A673 (cell line): ENCODE measurements around the gene KCNQ1. TPM values are rescaled to one million over a fixed set of nuclear protein-coding genes. Genes with fewer than 3 reads are reported as not detected.

Experiments used
- BruUV-seq: library from RNA; stranded (reverse); fragments of 400-500 nt; replicated peaks from 2 replicates; lab custom pipeline; 2021; lab: Mats Ljungman, UMichigan
- CTCF ChIA-PET: fragments of 300-600 bp; sonication (Branson Sonifier 250); formaldehyde crosslinking; loops from one replicate; lab custom pipeline; 2022; ENCODE audit warnings: antibody characterized with exemption; lab: Charles Lee
- POLR2A ChIA-PET: fragments of 300-600 bp; sonication (Branson Sonifier 250); formaldehyde crosslinking; loops from one replicate; lab custom pipeline; 2022; ENCODE audit warnings: antibody characterized with exemption; ENCODE audit not compliant: low non-redundant PET; lab: Charles Lee
- DNase-seq: peaks from one replicate; pipeline ENCODE4 v3.0.0-alpha.2; 2015; ENCODE audit warnings: low spot score
- H3K27ac ChIP-seq: fragments of 200-600 bp; sonication (generic); 2 replicates; pipeline ENCODE4 v1.5.1; 2016; ENCODE audit warnings: mixed run types, low read depth, mild to moderate bottlenecking, mixed read lengths, antibody characterized with exemption, low read length; ENCODE audit not compliant: poor library complexity, severe bottlenecking
- H3K27me3 ChIP-seq: fragments of 200-600 bp; sonication (generic); replicated peaks from 2 replicates; pipeline ENCODE4 v1.6.1; 2017; ENCODE audit warnings: mixed run types, low read depth, mild to moderate bottlenecking, mixed read lengths, antibody characterized with exemption, low read length; ENCODE audit not compliant: insufficient read depth, poor library complexity
- H3K36me3 ChIP-seq: fragments of 200-600 bp; sonication (generic); 2 replicates; pipeline ENCODE4 v1.6.1; 2016; ENCODE audit warnings: mixed run types, mild to moderate bottlenecking, mixed read lengths, antibody characterized with exemption, low read length; ENCODE audit not compliant: insufficient read depth, poor library complexity, severe bottlenecking
- H3K4me1 ChIP-seq: fragments of 200-600 bp; sonication (generic); 2 replicates; pipeline ENCODE4 v1.6.1; 2017; ENCODE audit warnings: mixed run types, mild to moderate bottlenecking, mixed read lengths, antibody characterized with exemption, low read length; ENCODE audit not compliant: insufficient read depth, poor library complexity, severe bottlenecking
- H3K4me3 ChIP-seq: fragments of 200-600 bp; sonication (generic); 2 replicates; pipeline ENCODE4 v1.5.1; 2016; ENCODE audit warnings: low read depth, mixed run types, mild to moderate bottlenecking, mixed read lengths, low read length; ENCODE audit not compliant: poor library complexity, severe bottlenecking
- H3K9me3 ChIP-seq: fragments of 200-600 bp; sonication (generic); 2 replicates; pipeline ENCODE4 v1.6.1; 2016; ENCODE audit warnings: mixed run types, low read depth, mild to moderate bottlenecking, mixed read lengths, antibody characterized with exemption, low read length; ENCODE audit not compliant: poor library complexity, severe bottlenecking
- CTCF ChIP-seq: fragments of 300-800, 200-600 bp; sonication (generic); conservative IDR thresholded peaks from 2 replicates; pipeline ENCODE4 v1.5.1; 2017; ENCODE audit warnings: low read depth, mild to moderate bottlenecking, antibody characterized with exemption, low read length, moderate library complexity, mixed read lengths
- EZH2 ChIP-seq: fragments of 200-600 bp; sonication (generic); IDR thresholded peaks from 2 replicates; pipeline ENCODE4 v1.6.1; 2017; ENCODE audit warnings: borderline replicate concordance, low read depth, mild to moderate bottlenecking, mixed read lengths, antibody characterized with exemption, low read length; ENCODE audit not compliant: poor library complexity, severe bottlenecking
- intact Hi-C: fragments of 100-400 bp; cut with micrococcal nuclease; formaldehyde crosslinking; loops from one replicate; pipeline ENCODE4 v1.10.0; 2022; ENCODE audit not compliant: unreplicated experiment
- total RNA-seq: library from RNA; stranded (reverse); gene quantifications from 2 replicates; pipeline ENCODE4 v1.2.3, GENCODE V29; 2021

KCNQ1 gene
- total RNA-seq, 1 experiment from 2014 or later: not detected

DNA sequence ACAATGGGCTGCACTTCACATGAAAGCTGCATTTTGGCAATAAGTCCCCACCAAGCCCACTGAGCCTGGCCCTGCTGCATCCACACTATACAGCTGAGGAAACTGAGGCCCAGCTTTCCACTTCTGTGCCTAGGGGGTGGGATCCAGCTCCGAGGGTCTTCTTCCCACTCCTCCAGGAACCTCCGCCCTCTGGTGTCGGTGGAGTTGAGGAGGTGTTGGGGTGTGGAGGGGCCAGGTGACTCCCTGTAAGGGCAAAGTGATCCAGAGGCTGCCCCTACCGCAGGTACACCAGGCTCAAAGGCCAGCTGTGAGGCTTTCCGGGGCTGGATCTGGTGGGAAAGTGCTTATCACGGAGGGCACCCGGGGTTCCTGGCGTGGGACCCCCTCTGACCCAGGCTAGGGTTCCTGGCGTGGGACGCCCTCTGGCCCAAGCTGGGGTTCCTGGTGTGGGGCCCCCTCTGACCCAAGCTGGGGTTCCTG is 125.0 kb downstream of the KCNQ1 start:
- no peak for DNase-seq
- no peaks in the 10 kb centered on the region for H3K27me3 ChIP-seq
- H3K27ac ChIP-seq: no peak overlapping the region
- no peaks in the 10 kb centered on the region for H3K4me1 ChIP-seq
- H3K4me3 ChIP-seq: no peak overlapping the region
- no TSS peak for BruUV-seq
- TF ChIP-seq CTCF (no peak), EZH2 (no peak)
- no peaks in the 10 kb centered on the region for H3K9me3 ChIP-seq
- ChIA-PET POLR2A (no interaction called here), CTCF (no interaction called here)
- intact Hi-C loops: no loop called here
- no peaks in the 10 kb centered on the region for H3K36me3 ChIP-seq

DNA sequence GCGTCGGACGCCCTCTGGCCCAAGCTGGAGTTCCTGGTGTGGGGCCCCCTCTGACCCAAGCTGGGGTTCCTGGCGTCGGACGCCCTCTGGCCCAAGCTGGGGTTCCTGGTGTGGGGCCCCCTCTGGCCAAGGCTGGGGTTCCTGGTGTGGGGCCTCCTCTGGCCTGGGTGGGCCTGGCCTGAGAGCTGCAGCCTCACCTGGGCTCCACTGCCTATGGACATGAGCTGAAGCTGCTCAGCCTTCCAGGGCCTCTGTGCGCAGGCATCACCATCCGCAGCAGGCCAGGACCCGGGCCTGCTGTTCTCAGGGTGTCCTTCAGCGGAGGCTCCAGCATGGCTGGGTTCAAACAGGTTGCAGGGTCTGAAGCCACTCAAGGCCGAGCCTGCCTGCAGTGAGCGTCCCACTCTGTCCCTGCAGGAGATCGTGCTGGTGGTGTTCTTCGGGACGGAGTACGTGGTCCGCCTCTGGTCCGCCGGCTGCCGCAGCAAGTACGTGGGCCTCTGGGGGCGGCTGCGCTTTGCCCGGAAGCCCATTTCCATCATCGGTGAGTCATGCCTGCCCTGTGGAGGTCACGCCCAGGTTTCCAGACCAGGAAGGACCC is 125.5 kb downstream of the KCNQ1 start:
- Histone ChIP-seq H3K4me1 (no peaks in the 10 kb centered on the region), H3K27ac (no peak overlapping the region), H3K36me3 (no peaks in the 10 kb centered on the region), H3K9me3 (no peaks in the 10 kb centered on the region), H3K4me3 (no peak overlapping the region), H3K27me3 (no peaks in the 10 kb centered on the region)
- TF ChIP-seq CTCF (no peak), EZH2 (no peak)
- intact Hi-C loops: no loop called here
- BruUV-seq: no TSS peak
- no peak for DNase-seq
- ChIA-PET POLR2A (no interaction called here), CTCF (no interaction called here)

DNA sequence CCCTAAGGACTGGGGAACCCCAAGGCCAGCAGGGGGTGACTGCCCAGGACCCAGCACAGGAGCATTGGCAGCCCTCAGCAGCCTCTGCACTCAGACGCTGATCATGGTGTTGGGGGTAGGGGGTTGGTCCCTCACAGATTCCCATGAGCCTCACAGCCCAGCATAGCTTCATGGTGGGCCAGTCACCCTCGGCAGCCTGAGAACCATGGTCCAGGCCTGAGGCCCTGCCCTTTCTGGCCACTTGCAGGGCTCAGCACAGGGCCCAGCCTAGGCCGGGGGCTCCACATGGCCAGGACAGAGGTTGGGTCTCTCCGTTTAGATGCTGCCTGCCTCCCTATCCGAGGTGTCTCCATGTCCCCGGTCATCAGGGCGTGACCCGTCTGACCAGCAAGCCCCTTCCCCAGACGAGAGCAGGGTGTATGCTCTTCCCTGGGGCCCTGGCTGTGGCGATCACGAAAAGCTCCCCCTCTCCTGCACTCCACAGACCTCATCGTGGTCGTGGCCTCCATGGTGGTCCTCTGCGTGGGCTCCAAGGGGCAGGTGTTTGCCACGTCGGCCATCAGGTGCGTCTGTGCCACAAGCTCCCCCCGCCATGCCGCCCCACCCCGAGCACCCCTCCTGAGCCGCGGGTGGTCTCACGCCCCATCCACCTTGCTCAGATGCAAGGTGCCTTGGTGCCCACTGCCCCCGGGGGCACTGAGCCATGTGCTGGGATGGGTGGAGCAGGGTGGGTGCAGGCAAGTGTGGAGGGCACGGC is 126.2 kb downstream of the KCNQ1 start:
- H3K27me3 ChIP-seq: no peaks in the 10 kb centered on the region
- CTCF ChIA-PET: no interaction called here
- BruUV-seq: no TSS peak
- POLR2A ChIA-PET: no interaction called here
- H3K9me3 ChIP-seq: no peaks in the 10 kb centered on the region
- no peak for DNase-seq
- H3K27ac ChIP-seq: no peak overlapping the region
- TF ChIP-seq CTCF (no peak), EZH2 (no peak)
- intact Hi-C loops: no loop called here
- H3K4me1 ChIP-seq: no peaks in the 10 kb centered on the region
- H3K36me3 ChIP-seq: no peaks in the 10 kb centered on the region
- no peak overlapping the region for H3K4me3 ChIP-seq
